Ectodermal cell (in vitro differentiated cells): ENCODE measurements around the gene IL10RB.

Experiments used
- H3K27ac ChIP-seq: 2 replicates; pipeline ENCODE4 v1.7.0; 2013; ENCODE audit warnings: mild to moderate bottlenecking, low read depth, low read length; ENCODE audit not compliant: insufficient read depth, poor library complexity, severe bottlenecking
- H3K27me3 ChIP-seq: 2 replicates; pipeline ENCODE4 v1.7.0; 2013; ENCODE audit warnings: mild to moderate bottlenecking, low read length; ENCODE audit not compliant: insufficient read depth, control insufficient read depth, poor library complexity, severe bottlenecking
- H3K36me3 ChIP-seq: one replicate; pipeline ENCODE4 v1.7.0; 2013; ENCODE audit warnings: low read length; ENCODE audit not compliant: control insufficient read depth, insufficient read depth
- H3K4me1 ChIP-seq: one replicate; pipeline ENCODE4 v1.7.0; 2013; ENCODE audit warnings: low read length; ENCODE audit not compliant: control insufficient read depth, insufficient read depth
- H3K4me3 ChIP-seq: 2 replicates; pipeline ENCODE4 v1.7.0; 2013; ENCODE audit warnings: low read depth, low read length, control low read depth; ENCODE audit not compliant: insufficient read depth
- H3K9me3 ChIP-seq: 2 replicates; pipeline ENCODE4 v1.7.0; 2013; ENCODE audit warnings: mild to moderate bottlenecking, low read length, moderate library complexity; ENCODE audit not compliant: control insufficient read depth
- WGBS, 2 experiments: methylation state at CpG; one replicate each; pipeline ENCODE4 v1.1.7; 2013; ENCODE audit warnings: missing lambda C conversion rate in 2 of 2; 5-methylcytosine and 5-hydroxymethylcytosine counted together

IL10RB gene

GRCh38 chr21:33279330-33279820 lies 13.2 kb downstream of the IL10RB start:
- no peaks in the 10 kb centered on the region for H3K9me3 ChIP-seq
- no peak overlapping the region for H3K4me3 ChIP-seq
- no peak overlapping the region for H3K27ac ChIP-seq
- 94 to 97% methylated on average over 3 of the region's 3 CpGs for WGBS, 2 experiments
- H3K36me3 ChIP-seq: peaks cover 4% of the 10 kb centered on the region
- H3K4me1 ChIP-seq: no peaks in the 10 kb centered on the region
- no peaks in the 10 kb centered on the region for H3K27me3 ChIP-seq

GRCh38 chr21:33281096-33281652 lies 15.0 kb downstream of the IL10RB start:
- 93 to 96% methylated on average over 6 of the region's 6 CpGs for WGBS, 2 experiments
- H3K36me3 ChIP-seq: peaks cover 4% of the 10 kb centered on the region

GRCh38 chr21:33283203-33283602 lies 17.0 kb downstream of the IL10RB start:
- no peaks in the 10 kb centered on the region for H3K4me1 ChIP-seq
- WGBS, 2 experiments: 92 to 95% methylated on average over 5 of the region's 5 CpGs
- H3K4me3 ChIP-seq: no peak overlapping the region
- H3K27me3 ChIP-seq: no peaks in the 10 kb centered on the region
- no peaks in the 10 kb centered on the region for H3K9me3 ChIP-seq
- peaks cover 4% of the 10 kb centered on the region for H3K36me3 ChIP-seq
- no peak overlapping the region for H3K27ac ChIP-seq

More at GRCh38 chr21:33281096-33281652, 15.0 kb downstream of the IL10RB start:
- H3K27ac ChIP-seq: no peak overlapping the region
- H3K4me1 ChIP-seq: no peaks in the 10 kb centered on the region
- no peaks in the 10 kb centered on the region for H3K27me3 ChIP-seq
- no peak overlapping the region for H3K4me3 ChIP-seq
- H3K9me3 ChIP-seq: no peaks in the 10 kb centered on the region

GRCh38 chr21:33286076-33286475 lies 19.9 kb downstream of the IL10RB start:
- WGBS, 2 experiments: 90 to 92% methylated on average over 11 of the region's 11 CpGs
- Histone ChIP-seq H3K27me3 (no peaks in the 10 kb centered on the region), H3K27ac (no peak overlapping the region), H3K36me3 (no peaks in the 10 kb centered on the region), H3K4me1 (no peaks in the 10 kb centered on the region), H3K4me3 (no peak overlapping the region), H3K9me3 (no peaks in the 10 kb centered on the region)

- H3K4me3 ChIP-seq: no peak overlapping the region
- H3K9me3 ChIP-seq: no peaks in the 10 kb centered on the region
- no peaks in the 10 kb centered on the region for H3K27me3 ChIP-seq
- 89 to 92% methylated on average over 15 of the region's 15 CpGs for WGBS, 2 experiments
- no peak overlapping the region for H3K27ac ChIP-seq
- no peaks in the 10 kb centered on the region for H3K4me1 ChIP-seq
- H3K36me3 ChIP-seq: no peaks in the 10 kb centered on the region
Measured at GRCh38 chr21:33286600-33287456, 20.7 kb downstream of the IL10RB start.

- WGBS, 2 experiments: 79 to 81% methylated on average over 11 of the region's 11 CpGs
- no peak overlapping the region for H3K4me3 ChIP-seq
- no peaks in the 10 kb centered on the region for H3K4me1 ChIP-seq
- H3K9me3 ChIP-seq: no peaks in the 10 kb centered on the region
- no peaks in the 10 kb centered on the region for H3K36me3 ChIP-seq
- H3K27ac ChIP-seq: no peak overlapping the region
- H3K27me3 ChIP-seq: no peaks in the 10 kb centered on the region
Measured at GRCh38 chr21:33289199-33289819, 23.1 kb downstream of the IL10RB start.

GRCh38 chr21:33290441-33290840 lies 24.3 kb downstream of the IL10RB start:
- Histone ChIP-seq H3K27me3 (no peaks in the 10 kb centered on the region), H3K4me1 (no peaks in the 10 kb centered on the region), H3K27ac (no peak overlapping the region), H3K36me3 (no peaks in the 10 kb centered on the region), H3K9me3 (no peaks in the 10 kb centered on the region), H3K4me3 (no peak overlapping the region)
- WGBS, 2 experiments: 94% methylated on average over 11 of the region's 11 CpGs

GRCh38 chr21:33291686-33292085 lies 25.5 kb downstream of the IL10RB start:
- Histone ChIP-seq H3K4me3 (no peak overlapping the region), H3K36me3 (no peaks in the 10 kb centered on the region), H3K4me1 (no peaks in the 10 kb centered on the region), H3K27me3 (no peaks in the 10 kb centered on the region), H3K27ac (no peak overlapping the region), H3K9me3 (no peaks in the 10 kb centered on the region)
- 95 to 97% methylated on average over 9 of the region's 9 CpGs for WGBS, 2 experiments

- no peak overlapping the region for H3K4me3 ChIP-seq
- no peaks in the 10 kb centered on the region for H3K36me3 ChIP-seq
- 90 to 94% methylated on average over 5 of the region's 5 CpGs for WGBS, 2 experiments
- H3K4me1 ChIP-seq: no peaks in the 10 kb centered on the region
- H3K27me3 ChIP-seq: no peaks in the 10 kb centered on the region
- no peaks in the 10 kb centered on the region for H3K9me3 ChIP-seq
- H3K27ac ChIP-seq: no peak overlapping the region
Measured at GRCh38 chr21:33292724-33293123, 26.6 kb downstream of the IL10RB start.

- Histone ChIP-seq H3K9me3 (no peaks in the 10 kb centered on the region), H3K27ac (no peak overlapping the region), H3K27me3 (no peaks in the 10 kb centered on the region), H3K4me1 (no peaks in the 10 kb centered on the region), H3K4me3 (no peak overlapping the region), H3K36me3 (no peaks in the 10 kb centered on the region)
- WGBS, 2 experiments: 92 to 93% methylated on average over 7 of the region's 7 CpGs
Measured at GRCh38 chr21:33293136-33293535, 27.0 kb downstream of the IL10RB start.
